ENCODE measurements around the gene SNORC.

SNORC gene

GRCh38 chr2:232927793-232928550 lies 57.9 kb downstream of the SNORC start:
- DNase-seq: no peak
